Measurements from ENCODE around the gene TMEM138.

DNA sequence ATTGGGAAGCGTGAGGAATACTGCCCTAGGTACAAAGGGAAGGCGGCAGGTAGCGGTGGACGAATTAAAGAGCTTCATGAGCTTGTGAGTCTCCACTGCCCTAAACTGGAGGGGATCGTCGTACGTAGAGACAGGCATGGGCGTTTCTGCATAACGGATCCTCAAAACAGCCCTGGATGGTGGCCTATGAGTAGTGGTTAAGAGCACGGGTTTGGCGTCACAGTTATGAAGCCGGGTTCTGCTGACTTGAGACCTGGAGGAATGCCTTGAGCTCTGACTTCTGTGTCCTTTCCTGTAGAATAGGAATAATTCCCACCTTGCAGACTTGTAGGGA, 335 bp downstream of the TMEM138 start:
- TF ChIP-seq CTCF (IDR thresholded peaks at IDR 0.05; ENCODE audit: insufficient read depth, low read length): no peak
- no peak for TF ChIP-seq POLR2AphosphoS5 (IDR thresholded peaks at IDR 0.05; ENCODE audit: low read depth)
